ENCODE data around the gene DHX32. TPM values are rescaled to one million over a fixed set of nuclear protein-coding genes. Genes with fewer than 3 reads are reported as not detected.
"Not testable (repeated sequence)": the region's sequence is repeated elsewhere in the genome, so short reads cannot be mapped to it uniquely, and the experiment has no call there.

The DHX32 gene, protein sequence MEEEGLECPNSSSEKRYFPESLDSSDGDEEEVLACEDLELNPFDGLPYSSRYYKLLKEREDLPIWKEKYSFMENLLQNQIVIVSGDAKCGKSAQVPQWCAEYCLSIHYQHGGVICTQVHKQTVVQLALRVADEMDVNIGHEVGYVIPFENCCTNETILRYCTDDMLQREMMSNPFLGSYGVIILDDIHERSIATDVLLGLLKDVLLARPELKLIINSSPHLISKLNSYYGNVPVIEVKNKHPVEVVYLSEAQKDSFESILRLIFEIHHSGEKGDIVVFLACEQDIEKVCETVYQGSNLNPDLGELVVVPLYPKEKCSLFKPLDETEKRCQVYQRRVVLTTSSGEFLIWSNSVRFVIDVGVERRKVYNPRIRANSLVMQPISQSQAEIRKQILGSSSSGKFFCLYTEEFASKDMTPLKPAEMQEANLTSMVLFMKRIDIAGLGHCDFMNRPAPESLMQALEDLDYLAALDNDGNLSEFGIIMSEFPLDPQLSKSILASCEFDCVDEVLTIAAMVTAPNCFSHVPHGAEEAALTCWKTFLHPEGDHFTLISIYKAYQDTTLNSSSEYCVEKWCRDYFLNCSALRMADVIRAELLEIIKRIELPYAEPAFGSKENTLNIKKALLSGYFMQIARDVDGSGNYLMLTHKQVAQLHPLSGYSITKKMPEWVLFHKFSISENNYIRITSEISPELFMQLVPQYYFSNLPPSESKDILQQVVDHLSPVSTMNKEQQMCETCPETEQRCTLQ
- 33.2 and 46.4 TPM in 2 replicates for total RNA-seq (ENCODE audit: low replicate concordance)
- long read RNA-seq, partial matches to known transcripts: 8 of 16 reads
- long read RNA-seq, other reads (novel, unspliced or antisense): 6 of 16 reads

DNA sequence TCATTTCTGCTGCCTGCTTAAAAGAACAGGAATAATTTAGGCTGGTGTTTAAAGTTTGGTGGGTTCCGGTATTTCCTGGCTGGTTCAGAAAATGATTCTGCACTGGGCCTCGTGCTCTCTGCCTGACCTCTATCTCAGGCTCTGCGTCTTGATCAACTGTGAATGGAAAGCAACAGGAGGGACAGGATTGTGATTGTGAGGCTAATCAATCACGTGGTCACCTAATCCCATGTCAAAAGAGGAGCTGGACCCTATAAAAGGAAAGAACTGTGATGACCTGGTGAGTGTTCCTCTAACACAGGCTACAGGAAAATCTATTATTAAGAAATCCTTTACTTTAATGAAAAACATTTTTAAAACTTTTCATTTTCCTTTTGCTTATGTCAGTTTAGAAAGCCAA is at the start of gene DHX32:
Gene DHX32 (minus strand): TSS at position 101 of the 400 bp plus-strand sequence. CDS start 468 bp downstream, outside the sequence.
- DNase-seq (ENCODE audit: extremely low spot score, unreplicated experiment): no peak
- TF ChIP-seq, protein P1, sequence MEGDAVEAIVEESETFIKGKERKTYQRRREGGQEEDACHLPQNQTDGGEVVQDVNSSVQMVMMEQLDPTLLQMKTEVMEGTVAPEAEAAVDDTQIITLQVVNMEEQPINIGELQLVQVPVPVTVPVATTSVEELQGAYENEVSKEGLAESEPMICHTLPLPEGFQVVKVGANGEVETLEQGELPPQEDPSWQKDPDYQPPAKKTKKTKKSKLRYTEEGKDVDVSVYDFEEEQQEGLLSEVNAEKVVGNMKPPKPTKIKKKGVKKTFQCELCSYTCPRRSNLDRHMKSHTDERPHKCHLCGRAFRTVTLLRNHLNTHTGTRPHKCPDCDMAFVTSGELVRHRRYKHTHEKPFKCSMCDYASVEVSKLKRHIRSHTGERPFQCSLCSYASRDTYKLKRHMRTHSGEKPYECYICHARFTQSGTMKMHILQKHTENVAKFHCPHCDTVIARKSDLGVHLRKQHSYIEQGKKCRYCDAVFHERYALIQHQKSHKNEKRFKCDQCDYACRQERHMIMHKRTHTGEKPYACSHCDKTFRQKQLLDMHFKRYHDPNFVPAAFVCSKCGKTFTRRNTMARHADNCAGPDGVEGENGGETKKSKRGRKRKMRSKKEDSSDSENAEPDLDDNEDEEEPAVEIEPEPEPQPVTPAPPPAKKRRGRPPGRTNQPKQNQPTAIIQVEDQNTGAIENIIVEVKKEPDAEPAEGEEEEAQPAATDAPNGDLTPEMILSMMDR (conservative IDR thresholded peaks at IDR 0.05): no peak
- peak within 1 kb of the TSS; percentile 19 for H3K27ac Mint-ChIP-seq

DNA sequence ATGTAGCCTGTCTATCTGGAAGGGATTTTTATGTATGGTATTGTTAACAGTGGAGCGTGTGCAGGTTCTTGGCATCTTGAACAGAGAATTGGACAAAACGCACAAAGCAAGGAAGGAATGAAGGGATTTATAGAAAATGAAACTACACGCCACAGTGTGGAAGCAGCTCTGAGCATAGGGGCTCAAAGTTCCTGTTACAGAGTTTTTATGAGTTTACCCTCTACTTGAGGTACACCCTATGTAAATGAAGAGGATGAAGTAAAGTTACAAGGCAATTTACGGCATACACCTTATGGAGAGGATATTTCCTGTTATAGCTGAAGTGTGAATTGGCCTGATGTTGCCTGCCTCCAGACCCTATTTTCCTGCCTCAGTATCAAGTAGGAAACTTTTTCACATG is 48.5 kb upstream of the DHX32 start:
- Mint-ChIP-seq H3K9me3 (no peaks in the 10 kb centered on the region), H3K27me3 (peaks cover 3% of the 10 kb centered on the region), H3K36me3 (peaks cover 9% of the 10 kb centered on the region), H3K4me1 (ENCODE audit: unreplicated experiment) (peaks cover 4% of the 10 kb centered on the region), H3K4me3 (no peak overlapping the region), H3K27ac (peak overlapping the region; percentile 1)
- TF ChIP-seq, protein P1 (conservative IDR thresholded peaks at IDR 0.05): no peak
- DNase-seq (ENCODE audit: extremely low spot score, unreplicated experiment): no peak

More for the DNA sequence above, at the start of gene DHX32:
- no peaks in the 10 kb centered on the region for H3K27me3 Mint-ChIP-seq
- peak within 1 kb of the TSS; percentile 62 for H3K4me3 Mint-ChIP-seq
- H3K9me3 Mint-ChIP-seq: no peaks in the 10 kb centered on the region
- H3K36me3 Mint-ChIP-seq: peaks cover 27% of the 10 kb centered on the region
- H3K4me1 Mint-ChIP-seq (ENCODE audit: unreplicated experiment): peaks cover 22% of the 10 kb centered on the region

DNA sequence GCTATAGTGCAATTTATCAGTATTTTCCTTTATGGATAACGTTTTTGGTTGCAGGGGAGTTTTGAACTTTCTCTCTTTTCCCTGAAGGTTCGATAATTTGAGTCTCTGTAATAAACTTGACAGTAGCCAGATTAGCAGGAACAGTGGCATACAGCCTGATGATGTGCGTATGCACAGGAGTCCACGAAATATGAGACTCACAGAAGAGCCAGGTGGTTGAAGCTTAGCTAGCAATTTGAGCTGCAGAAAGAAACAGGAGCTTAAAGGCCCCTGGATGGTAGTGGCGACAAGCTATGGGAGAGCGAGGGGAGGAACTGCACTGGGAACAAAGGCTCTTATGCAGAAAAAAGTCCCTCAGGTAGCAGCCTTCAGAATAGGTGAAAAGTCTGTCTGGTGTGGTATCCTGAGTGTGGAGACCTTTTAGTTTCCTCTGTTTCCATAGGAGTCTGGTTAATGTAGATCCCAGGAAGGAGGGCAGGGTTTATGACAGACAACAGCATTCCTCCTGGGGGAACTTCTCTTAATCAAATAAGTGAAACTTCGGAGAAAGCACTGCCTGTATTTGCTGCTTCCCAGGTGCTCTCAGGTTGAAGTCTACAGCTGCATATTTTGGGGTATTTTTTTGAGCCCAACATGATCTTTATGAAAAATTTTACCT is 48.0 kb upstream of the DHX32 start:
- Mint-ChIP-seq H3K4me1 (ENCODE audit: unreplicated experiment) (no peaks in the 10 kb centered on the region), H3K9me3 (no peaks in the 10 kb centered on the region), H3K27me3 (peaks cover 3% of the 10 kb centered on the region), H3K27ac (peak overlapping the region; percentile 5), H3K36me3 (peaks cover 9% of the 10 kb centered on the region), H3K4me3 (no peak overlapping the region)
- TF ChIP-seq, protein P1 (conservative IDR thresholded peaks at IDR 0.05): no peak
- DNase-seq (ENCODE audit: extremely low spot score, unreplicated experiment): no peak

DNA sequence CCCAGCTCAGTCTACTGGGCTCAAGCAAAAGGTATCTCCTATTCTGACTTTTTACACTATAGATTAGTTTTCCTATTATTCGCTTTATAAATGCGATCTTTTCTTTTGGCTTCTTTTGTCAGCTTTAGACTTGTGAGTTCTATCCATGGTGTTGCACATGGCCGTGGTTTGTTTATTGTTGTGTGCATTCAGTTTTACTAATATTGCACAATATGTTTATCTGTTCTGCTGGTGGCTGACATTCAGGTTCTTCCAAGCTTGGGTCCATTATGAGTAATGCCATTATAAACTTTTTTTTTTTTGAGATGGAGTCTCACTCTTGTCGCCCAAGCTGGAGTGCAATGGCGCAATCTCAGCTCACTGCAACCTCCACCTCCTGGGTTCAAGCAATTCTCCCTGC is 46.2 kb upstream of the DHX32 start:
- DNase-seq (ENCODE audit: extremely low spot score, unreplicated experiment); H3K36me3 Mint-ChIP-seq; H3K4me1 Mint-ChIP-seq (ENCODE audit: unreplicated experiment); H3K9me3 Mint-ChIP-seq; H3K27ac Mint-ChIP-seq; H3K27me3 Mint-ChIP-seq; H3K4me3 Mint-ChIP-seq: not testable (repeated sequence)

DNA sequence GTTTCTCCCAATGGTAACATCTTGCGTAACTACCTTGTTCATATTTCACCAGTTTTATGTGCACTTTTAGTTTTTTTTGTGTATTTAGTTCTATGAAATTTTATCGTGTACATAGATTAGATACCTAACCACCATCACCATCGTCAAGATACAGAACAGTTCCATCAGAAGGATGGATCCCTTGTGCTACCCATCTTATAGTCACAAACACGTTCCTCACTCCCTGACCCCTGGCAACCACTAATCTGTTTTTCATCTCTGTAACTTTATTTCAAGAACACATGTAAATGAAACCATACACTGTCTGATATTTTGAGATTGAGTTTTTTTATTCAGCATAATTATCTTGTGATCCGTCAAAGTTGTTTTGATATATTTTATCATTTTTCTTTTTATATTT is 45.2 kb upstream of the DHX32 start:
- Mint-ChIP-seq H3K9me3 (no peaks in the 10 kb centered on the region), H3K27me3 (no peaks in the 10 kb centered on the region), H3K4me1 (ENCODE audit: unreplicated experiment) (no peaks in the 10 kb centered on the region), H3K36me3 (peaks cover 5% of the 10 kb centered on the region), H3K27ac (no peak overlapping the region), H3K4me3 (no peak overlapping the region)
- no peak for DNase-seq (ENCODE audit: extremely low spot score, unreplicated experiment)
- TF ChIP-seq, protein P1 (conservative IDR thresholded peaks at IDR 0.05): no peak
